Endothelial cell of umbilical vein (primary cell): Measurements from ENCODE around the gene GMNC. TPM values are rescaled to one million over a fixed set of nuclear protein-coding genes. Genes with fewer than 3 reads are reported as not detected.
"Not testable (repeated sequence)": the region's sequence is repeated elsewhere in the genome, so short reads cannot be mapped to it uniquely, and the experiment has no call there.

Experiments used
- BruUV-seq: library from RNA; stranded (reverse); fragments of 400-500 nt; replicated peaks from 2 replicates; lab custom pipeline; 2021; lab: Mats Ljungman, UMichigan
- CTCF ChIA-PET: fragments of 300-600, 350-600 bp; sonication (Branson Sonifier 250); formaldehyde crosslinking; loops from one replicate; lab custom pipeline; 2021; ENCODE audit warnings: antibody characterized with exemption, inconsistent platforms; lab: Charles Lee
- POLR2A ChIA-PET: fragments of 300-600, 350-600 bp; sonication (Branson Sonifier 250); formaldehyde crosslinking; loops from one replicate; lab custom pipeline; 2021; ENCODE audit warnings: antibody characterized with exemption, inconsistent platforms; lab: Charles Lee
- DNase-seq: peaks from one replicate; pipeline ENCODE4 v3.0.0-alpha.2; 2011; ENCODE audit warnings: low read depth, low spot score
- FAIRE-seq: peaks from 2 replicates; lab custom pipeline; 2011; peaks lifted over from hg19 to GRCh38; lab: Jason Lieb, UNC
- H2AFZ ChIP-seq: 2 replicates; pipeline ENCODE4 v1.6.0; 2012; ENCODE audit warnings: low read depth, low read length, control low read depth, inconsistent platforms
- H3K27ac ChIP-seq: 2 replicates; pipeline ENCODE4 v1.5.1; 2011; ENCODE audit warnings: low read depth, mild to moderate bottlenecking, control low read depth, low read length, moderate library complexity; ENCODE audit not compliant: insufficient read depth
- H3K27me3 ChIP-seq, 2 experiments: 2 replicates each; pipeline versions ENCODE4 v1.6.0 to v1.6.1; 2011; ENCODE audit warnings: low read length in 2 of 2, mixed read lengths in 1 of 2; ENCODE audit not compliant: control insufficient read depth in 2 of 2, insufficient read depth in 2 of 2
- H3K36me3 ChIP-seq, 2 experiments: 2 replicates in 1 of 2; 3 replicates in 1 of 2; pipeline ENCODE4 v1.5.1; 2011; ENCODE audit warnings: low read length in 2 of 2, mild to moderate bottlenecking in 1 of 2, moderate library complexity in 1 of 2; ENCODE audit not compliant: control insufficient read depth in 2 of 2, insufficient read depth in 2 of 2; ENCODE audit errors: extremely low read depth in 1 of 2
- H3K4me1 ChIP-seq: 3 replicates; pipeline ENCODE4 v1.5.1; 2011; ENCODE audit warnings: mild to moderate bottlenecking, low read length; ENCODE audit not compliant: control insufficient read depth, insufficient read depth; ENCODE audit errors: extremely low read depth
- H3K4me2 ChIP-seq: 2 replicates; pipeline ENCODE4 v1.6.1; 2011; ENCODE audit warnings: low read length, control low read depth, mixed read lengths; ENCODE audit not compliant: insufficient read depth
- H3K4me3 ChIP-seq, 3 experiments: fragments of 200-600 bp in 1 of 3; sonication (generic), shearing (Covaris generic) in 1 of 3; replicated peaks in 1 of 3; 2 replicates each; pipeline ENCODE4 v1.5.1; 2011 to 2016; ENCODE audit warnings: control low read depth in 3 of 3, low read length in 3 of 3, mild to moderate bottlenecking in 2 of 3, inconsistent platforms in 1 of 3, low read depth in 1 of 3, moderate library complexity in 1 of 3; ENCODE audit not compliant: insufficient read depth in 1 of 3
- H3K79me2 ChIP-seq: 2 replicates; pipeline ENCODE4 v1.6.0; 2012; ENCODE audit warnings: low read length, inconsistent platforms; ENCODE audit not compliant: control insufficient read depth, insufficient read depth
- H3K9ac ChIP-seq: replicated peaks from 2 replicates; pipeline ENCODE3; 2011; ENCODE audit warnings: low read length, control low read depth; ENCODE audit not compliant: insufficient read depth; ENCODE audit errors: extremely low read depth
- H3K9me1 ChIP-seq: replicated peaks from 3 replicates; pipeline ENCODE4 v1.6.0; 2011; ENCODE audit warnings: mild to moderate bottlenecking, low read length; ENCODE audit not compliant: control insufficient read depth, insufficient read depth; ENCODE audit errors: extremely low read depth
- H3K9me3 ChIP-seq: replicated peaks from 2 replicates; pipeline ENCODE4 v1.5.1; 2012; ENCODE audit warnings: low read length, inconsistent platforms; ENCODE audit not compliant: control insufficient read depth, insufficient read depth
- H4K20me1 ChIP-seq: replicated peaks from 2 replicates; pipeline ENCODE3; 2011; ENCODE audit warnings: mild to moderate bottlenecking, low read length; ENCODE audit not compliant: control insufficient read depth, insufficient read depth; ENCODE audit errors: extremely low read depth
- POLR2A ChIP-seq: IDR thresholded peaks from 2 replicates; pipeline ENCODE4 v1.6.1; 2012; ENCODE audit warnings: low read depth, mild to moderate bottlenecking, control low read depth, low read length
- dilution Hi-C: fragments of 300-500 bp; cut with MboI; formaldehyde crosslinking; loops from one replicate; pipeline ENCODE4 v1.15.0; 2019; ENCODE audit warnings: low sequenced_read_pairs; ENCODE audit not compliant: extremely low pct_ligation_motif_present
- intact Hi-C: fragments of 100-400 bp; cut with micrococcal nuclease; formaldehyde crosslinking; loops from one replicate; pipeline ENCODE4 v1.10.0; 2022
- polyA plus RNA-seq, 4 experiments: library from polyadenylated mRNA; depleted of rRNA in 3 of 4; stranded (reverse) in 3 of 4; unstranded in 1 of 4; fragments of >200 nt; gene quantifications; 2 replicates each; pipeline versions ENCODE4 v1.2.1 to v1.2.3, GENCODE V29; 2011 to 2012; ENCODE audit warnings: missing spikeins in 1 of 4
- total RNA-seq: library from RNA; stranded (reverse); gene quantifications from 2 replicates; pipeline ENCODE4 v1.2.3, GENCODE V29; 2021

GMNC gene
- total and polyA plus RNA-seq, 2 donors (not counting 3 experiments of a cell fraction or from before 2014, with no cell fraction given): not detected

DNA sequence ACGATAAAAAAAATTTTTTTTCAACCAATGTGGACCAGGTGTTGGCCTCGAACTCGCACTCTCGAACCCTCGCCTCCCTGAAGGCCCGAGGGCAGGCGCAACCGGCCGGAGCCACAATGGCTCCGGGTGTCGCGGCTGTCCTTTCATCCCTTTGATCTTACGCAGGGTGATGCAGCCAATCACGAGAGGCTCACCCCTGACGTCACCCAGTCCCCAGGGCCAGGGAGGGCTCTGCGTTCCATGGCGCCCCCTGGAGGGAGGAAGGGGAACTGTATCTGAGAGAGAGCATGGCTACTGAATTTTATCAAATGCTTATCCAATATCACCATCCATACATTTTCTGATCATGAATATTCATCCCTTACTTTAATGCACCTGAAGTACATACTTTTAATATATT, 15.4 kb upstream of the GMNC start:
- dilution Hi-C loops: no loop called here
- Histone ChIP-seq H3K4me3 (no peak overlapping the region), H3K9me3 (no peaks in the 10 kb centered on the region), H3K4me1 (no peaks in the 10 kb centered on the region), H3K9me1 (no peaks in the 10 kb centered on the region), H2AFZ (no peak overlapping the region), H3K27ac (no peak overlapping the region), H4K20me1 (no peaks in the 10 kb centered on the region), H3K79me2 (no peaks in the 10 kb centered on the region), H3K9ac (no peak overlapping the region), H3K27me3 (no peaks in the 10 kb centered on the region), H3K36me3 (no peaks in the 10 kb centered on the region), H3K4me2 (no peak overlapping the region)
- FAIRE-seq: no peak
- BruUV-seq: no TSS peak
- intact Hi-C loops: no loop called here
- CTCF ChIA-PET: no interaction called here
- TF ChIP-seq POLR2A: no peak
- POLR2A ChIA-PET: no interaction called here
- DNase-seq: no peak

GRCh38 chr3:190876433-190876832, 13.9 kb upstream of the GMNC start:
- dilution Hi-C loops, H2AFZ ChIP-seq, DNase-seq, H3K4me1 ChIP-seq, H3K79me2 ChIP-seq, H3K27me3 ChIP-seq, H3K9me3 ChIP-seq, BruUV-seq, POLR2A ChIA-PET, FAIRE-seq, H3K9ac ChIP-seq, H3K36me3 ChIP-seq, intact Hi-C loops, CTCF ChIA-PET, H3K27ac ChIP-seq, H3K4me2 ChIP-seq, H3K4me3 ChIP-seq, H4K20me1 ChIP-seq, H3K9me1 ChIP-seq: not testable (repeated sequence)

- H3K4me1 ChIP-seq, H3K27me3 ChIP-seq, H3K9ac ChIP-seq, H3K9me3 ChIP-seq, H3K4me2 ChIP-seq, CTCF ChIA-PET, DNase-seq, H3K4me3 ChIP-seq, H3K79me2 ChIP-seq, H4K20me1 ChIP-seq, intact Hi-C loops, H3K36me3 ChIP-seq, H2AFZ ChIP-seq, dilution Hi-C loops, H3K9me1 ChIP-seq, H3K27ac ChIP-seq, BruUV-seq, FAIRE-seq, POLR2A ChIA-PET: not testable (repeated sequence)
These were observed 12.6 kb upstream of the GMNC start for GRCh38 chr3:190875061-190875460.
